HepG2 (cell line): ENCODE results near the gene TCF25. TPM values are rescaled to one million over a fixed set of nuclear protein-coding genes. Genes with fewer than 3 reads are reported as not detected.

ENCODE experiments used
- FOSL1 ChIP-seq: sonication (generic); formaldehyde crosslinking; IDR thresholded peaks from 2 replicates; pipeline ENCODE4 v1.9.0; 2021; ENCODE audit warnings: missing genetic modification reagents, borderline replicate concordance
- HIVEP1 ChIP-seq: sonication (generic); formaldehyde crosslinking; IDR thresholded peaks from 2 replicates; pipeline ENCODE4 v1.4.0; 2020; ENCODE audit warnings: mild to moderate bottlenecking, missing genetic modification reagents
- HOXA5 ChIP-seq: sonication (generic); formaldehyde crosslinking; IDR thresholded peaks from 2 replicates; pipeline ENCODE4 v1.4.0; 2020; ENCODE audit warnings: missing genetic modification reagents
- HOXA7 ChIP-seq: sonication (generic); formaldehyde crosslinking; IDR thresholded peaks from 2 replicates; pipeline ENCODE4 v1.8.1; 2022; ENCODE audit warnings: mild to moderate bottlenecking, missing genetic modification reagents, moderate library complexity
- MXI1 ChIP-seq: IDR thresholded peaks from 3 replicates; pipeline ENCODE4 v1.6.1; 2012; ENCODE audit warnings: low read depth, low read length, inconsistent platforms, borderline replicate concordance
- SALL1 ChIP-seq: sonication (generic); formaldehyde crosslinking; IDR thresholded peaks from 2 replicates; pipeline ENCODE4 v1.8.0; 2022; ENCODE audit warnings: mild to moderate bottlenecking, missing genetic modification reagents
- SUZ12 ChIP-seq: fragments of 150-350 bp; IDR thresholded peaks from 2 replicates; pipeline ENCODE4 v1.6.1; 2014; ENCODE audit warnings: low read depth, low read length
- TP53 ChIP-seq: sonication (generic); formaldehyde crosslinking; conservative IDR thresholded peaks from 2 replicates; pipeline ENCODE4 v1.4.0; 2020; ENCODE audit warnings: missing genetic modification reagents
- ZBTB14 ChIP-seq: sonication (generic); formaldehyde crosslinking; IDR thresholded peaks from 2 replicates; pipeline ENCODE4 v1.4.0; 2020; ENCODE audit warnings: missing genetic modification reagents
- ZMYM3 ChIP-seq: sonication (generic); formaldehyde crosslinking; IDR thresholded peaks from 2 replicates; pipeline ENCODE4 v1.5.1; 2020; ENCODE audit warnings: mild to moderate bottlenecking, missing genetic modification reagents
- ZNF280B ChIP-seq: sonication (generic); formaldehyde crosslinking; IDR thresholded peaks from 2 replicates; pipeline ENCODE4 v1.5.0; 2020; ENCODE audit warnings: missing genetic modification reagents, mild to moderate bottlenecking, borderline replicate concordance
- ZNF451 ChIP-seq: sonication (generic); formaldehyde crosslinking; IDR thresholded peaks from 2 replicates; pipeline ENCODE4 v1.5.0; 2020; ENCODE audit warnings: mild to moderate bottlenecking, missing genetic modification reagents
- ZNF672 ChIP-seq: sonication (generic); formaldehyde crosslinking; IDR thresholded peaks from 2 replicates; pipeline ENCODE4 v1.8.1; 2022; ENCODE audit warnings: missing genetic modification reagents
- ZNF761 ChIP-seq: sonication (generic); formaldehyde crosslinking; conservative IDR thresholded peaks from 2 replicates; pipeline ENCODE4 v1.4.0; 2020; ENCODE audit warnings: mild to moderate bottlenecking, missing genetic modification reagents
- ZSCAN31 ChIP-seq: sonication (generic); formaldehyde crosslinking; IDR thresholded peaks from 2 replicates; pipeline ENCODE4 v1.5.0; 2020; ENCODE audit warnings: low read depth, mild to moderate bottlenecking, missing genetic modification reagents
- polyA plus RNA-seq, 8 experiments: library from polyadenylated mRNA; depleted of rRNA in 3 of 8; stranded (reverse) in 7 of 8; unstranded in 1 of 8; fragments of >200 nt; fragmentation: Illumina TruSeq in 4 of 8; extraction: Trizol in 4 of 8; gene quantifications; 2 replicates each; pipeline versions ENCODE4 v1.2.1 to v1.2.3, GENCODE V29; 2011 to 2016; ENCODE audit warnings: low read depth in 4 of 8, missing spikeins in 1 of 8, mixed read lengths in 1 of 8; ENCODE audit not compliant: insufficient read depth in 1 of 8
- total RNA-seq, 5 experiments: library from RNA; depleted of rRNA; stranded (reverse); fragments of >200 nt; fragmentation: Illumina TruSeq; extraction: Trizol; gene quantifications; 2 replicates each; pipeline ENCODE4 v1.2.3, GENCODE V29; 2016; ENCODE audit warnings: low read depth in 1 of 5
- TF ChIP-seq, protein P1 (sequence below): sonication (generic); formaldehyde crosslinking; IDR thresholded peaks from 2 replicates; pipeline ENCODE4 v1.5.1; 2020; ENCODE audit warnings: missing genetic modification reagents, mild to moderate bottlenecking, borderline replicate concordance
- TF ChIP-seq, protein P2 (sequence below): sonication (generic); formaldehyde crosslinking; conservative IDR thresholded peaks from 2 replicates; pipeline ENCODE4 v1.4.0; 2020; ENCODE audit warnings: missing genetic modification reagents
- TF ChIP-seq, protein P3 (sequence below): sonication (generic); formaldehyde crosslinking; IDR thresholded peaks from 2 replicates; pipeline ENCODE4 v1.4.0; 2020; ENCODE audit warnings: mild to moderate bottlenecking, missing genetic modification reagents, borderline replicate concordance

TCF25 gene
- total and polyA plus RNA-seq, 2 of the 13 experiments (the other 11 are each of a cell fraction or from before 2014, with no cell fraction given), result 138 to 206 TPM

DNA sequence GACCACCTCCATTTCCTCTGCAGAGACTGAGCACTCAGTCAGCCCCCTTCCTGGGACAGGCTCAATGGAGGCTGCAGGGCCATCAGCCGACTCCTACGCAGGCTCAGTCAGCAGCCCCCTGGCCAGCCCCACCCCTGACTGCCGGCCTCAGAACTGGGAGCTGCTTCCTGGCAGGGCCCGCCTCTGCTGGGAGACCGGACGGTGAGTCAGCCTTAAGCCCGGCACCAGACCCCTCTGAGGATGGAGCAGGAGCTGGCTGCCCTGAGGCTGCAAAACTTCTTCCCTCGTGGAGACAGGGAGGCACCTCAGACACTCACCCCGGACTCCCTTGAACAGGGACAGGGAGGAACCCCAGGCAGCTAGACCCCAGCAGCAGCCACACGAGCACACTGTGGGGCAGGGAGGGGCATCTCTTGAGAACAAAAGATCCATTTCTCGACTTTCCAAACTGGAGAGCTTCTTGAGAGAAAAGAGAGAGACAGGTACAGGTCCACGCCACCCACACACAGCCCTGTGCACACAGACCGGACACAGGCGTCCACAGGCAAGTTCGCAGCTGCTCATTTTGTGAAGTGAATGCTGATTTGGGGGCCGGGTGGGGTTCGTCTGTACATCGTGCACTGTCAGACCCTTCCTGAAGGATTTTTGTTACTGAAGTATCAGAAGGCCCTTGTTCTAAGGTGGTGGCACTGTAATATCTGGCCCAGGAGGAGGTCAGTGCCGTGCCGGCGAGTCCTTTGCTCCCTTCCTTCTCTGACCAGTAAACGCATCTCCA is 48.5 kb downstream of the TCF25 start (continued):
- TF ChIP-seq FOSL1 (CRISPR knock-in tag), result peak; percentile 77
- no peak for TF ChIP-seq ZNF761
- peak; percentile 42; the same call in 1 of the 2 replicates for TF ChIP-seq ZNF451 (CRISPR knock-in tag)
- TF ChIP-seq ZSCAN31 (CRISPR knock-in tag), result peak; percentile 59; the same call in 1 of the 2 replicates
- TF ChIP-seq, protein P1, sequence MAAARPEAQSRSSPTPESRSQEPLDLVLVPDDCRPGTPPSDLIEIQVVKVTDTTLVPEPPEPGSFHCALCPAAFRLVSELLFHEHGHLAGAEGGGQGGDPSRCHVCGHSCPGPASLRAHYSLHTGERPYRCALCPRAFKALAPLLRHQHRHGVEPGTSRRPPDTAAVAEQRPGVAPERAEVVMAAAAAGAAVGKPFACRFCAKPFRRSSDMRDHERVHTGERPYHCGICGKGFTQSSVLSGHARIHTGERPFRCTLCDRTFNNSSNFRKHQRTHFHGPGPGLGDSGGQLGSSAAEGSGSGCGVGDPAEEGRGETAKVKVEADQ (CRISPR knock-in tag), result no peak
- TF ChIP-seq, protein P2, sequence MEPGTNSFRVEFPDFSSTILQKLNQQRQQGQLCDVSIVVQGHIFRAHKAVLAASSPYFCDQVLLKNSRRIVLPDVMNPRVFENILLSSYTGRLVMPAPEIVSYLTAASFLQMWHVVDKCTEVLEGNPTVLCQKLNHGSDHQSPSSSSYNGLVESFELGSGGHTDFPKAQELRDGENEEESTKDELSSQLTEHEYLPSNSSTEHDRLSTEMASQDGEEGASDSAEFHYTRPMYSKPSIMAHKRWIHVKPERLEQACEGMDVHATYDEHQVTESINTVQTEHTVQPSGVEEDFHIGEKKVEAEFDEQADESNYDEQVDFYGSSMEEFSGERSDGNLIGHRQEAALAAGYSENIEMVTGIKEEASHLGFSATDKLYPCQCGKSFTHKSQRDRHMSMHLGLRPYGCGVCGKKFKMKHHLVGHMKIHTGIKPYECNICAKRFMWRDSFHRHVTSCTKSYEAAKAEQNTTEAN (CRISPR knock-in tag), result no peak
- peak; percentile 47; the same call in 1 of the 2 replicates for TF ChIP-seq SALL1 (CRISPR knock-in tag)
- TF ChIP-seq ZMYM3 (CRISPR knock-in tag), result no peak
- no peak for TF ChIP-seq SUZ12
- TF ChIP-seq, protein P3, sequence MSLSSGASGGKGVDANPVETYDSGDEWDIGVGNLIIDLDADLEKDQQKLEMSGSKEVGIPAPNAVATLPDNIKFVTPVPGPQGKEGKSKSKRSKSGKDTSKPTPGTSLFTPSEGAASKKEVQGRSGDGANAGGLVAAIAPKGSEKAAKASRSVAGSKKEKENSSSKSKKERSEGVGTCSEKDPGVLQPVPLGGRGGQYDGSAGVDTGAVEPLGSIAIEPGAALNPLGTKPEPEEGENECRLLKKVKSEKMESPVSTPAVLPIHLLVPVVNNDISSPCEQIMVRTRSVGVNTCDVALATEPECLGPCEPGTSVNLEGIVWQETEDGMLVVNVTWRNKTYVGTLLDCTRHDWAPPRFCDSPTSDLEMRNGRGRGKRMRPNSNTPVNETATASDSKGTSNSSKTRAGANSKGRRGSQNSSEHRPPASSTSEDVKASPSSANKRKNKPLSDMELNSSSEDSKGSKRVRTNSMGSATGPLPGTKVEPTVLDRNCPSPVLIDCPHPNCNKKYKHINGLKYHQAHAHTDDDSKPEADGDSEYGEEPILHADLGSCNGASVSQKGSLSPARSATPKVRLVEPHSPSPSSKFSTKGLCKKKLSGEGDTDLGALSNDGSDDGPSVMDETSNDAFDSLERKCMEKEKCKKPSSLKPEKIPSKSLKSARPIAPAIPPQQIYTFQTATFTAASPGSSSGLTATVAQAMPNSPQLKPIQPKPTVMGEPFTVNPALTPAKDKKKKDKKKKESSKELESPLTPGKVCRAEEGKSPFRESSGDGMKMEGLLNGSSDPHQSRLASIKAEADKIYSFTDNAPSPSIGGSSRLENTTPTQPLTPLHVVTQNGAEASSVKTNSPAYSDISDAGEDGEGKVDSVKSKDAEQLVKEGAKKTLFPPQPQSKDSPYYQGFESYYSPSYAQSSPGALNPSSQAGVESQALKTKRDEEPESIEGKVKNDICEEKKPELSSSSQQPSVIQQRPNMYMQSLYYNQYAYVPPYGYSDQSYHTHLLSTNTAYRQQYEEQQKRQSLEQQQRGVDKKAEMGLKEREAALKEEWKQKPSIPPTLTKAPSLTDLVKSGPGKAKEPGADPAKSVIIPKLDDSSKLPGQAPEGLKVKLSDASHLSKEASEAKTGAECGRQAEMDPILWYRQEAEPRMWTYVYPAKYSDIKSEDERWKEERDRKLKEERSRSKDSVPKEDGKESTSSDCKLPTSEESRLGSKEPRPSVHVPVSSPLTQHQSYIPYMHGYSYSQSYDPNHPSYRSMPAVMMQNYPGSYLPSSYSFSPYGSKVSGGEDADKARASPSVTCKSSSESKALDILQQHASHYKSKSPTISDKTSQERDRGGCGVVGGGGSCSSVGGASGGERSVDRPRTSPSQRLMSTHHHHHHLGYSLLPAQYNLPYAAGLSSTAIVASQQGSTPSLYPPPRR, result no peak; the same call in 1 of the 2 replicates
- peak; percentile 21; the same call in 1 of the 2 replicates for TF ChIP-seq ZBTB14 (CRISPR knock-in tag)
- TF ChIP-seq TP53 (CRISPR knock-in tag), result no peak
- TF ChIP-seq ZNF280B, result peak; percentile 37; the same call in 1 of the 2 replicates
- no peak for TF ChIP-seq ZNF672 (CRISPR knock-in tag)
- TF ChIP-seq HOXA7 (CRISPR knock-in tag), result no peak
- no peak; the same call in 1 of the 2 replicates for TF ChIP-seq HOXA5 (CRISPR knock-in tag)
- TF ChIP-seq HIVEP1 (CRISPR knock-in tag), result no peak
- TF ChIP-seq MXI1, result peak; percentile 74; the same call in 1 of the 3 replicates
